Erythroblast (primary cell): ENCODE results near the gene NCBP1.
"Not testable (repeated sequence)": the region's sequence is repeated elsewhere in the genome, so short reads cannot be mapped to it uniquely, and the experiment has no call there.

Experiments used
- DNase-seq, 2 experiments: peaks; one replicate each; lab custom pipeline; 2025; lab: John Stamatoyannopoulos, UW
- GATA1 ChIP-seq: IDR thresholded peaks from 2 replicates; pipeline ENCODE4 v1.6.1; 2011; ENCODE audit warnings: low read depth, mild to moderate bottlenecking, control low read depth, low read length, moderate library complexity
- POLR2A ChIP-seq: IDR thresholded peaks from 2 replicates; pipeline ENCODE4 v1.6.1; 2011; ENCODE audit warnings: mild to moderate bottlenecking, low read length

The NCBP1 gene

DNA sequence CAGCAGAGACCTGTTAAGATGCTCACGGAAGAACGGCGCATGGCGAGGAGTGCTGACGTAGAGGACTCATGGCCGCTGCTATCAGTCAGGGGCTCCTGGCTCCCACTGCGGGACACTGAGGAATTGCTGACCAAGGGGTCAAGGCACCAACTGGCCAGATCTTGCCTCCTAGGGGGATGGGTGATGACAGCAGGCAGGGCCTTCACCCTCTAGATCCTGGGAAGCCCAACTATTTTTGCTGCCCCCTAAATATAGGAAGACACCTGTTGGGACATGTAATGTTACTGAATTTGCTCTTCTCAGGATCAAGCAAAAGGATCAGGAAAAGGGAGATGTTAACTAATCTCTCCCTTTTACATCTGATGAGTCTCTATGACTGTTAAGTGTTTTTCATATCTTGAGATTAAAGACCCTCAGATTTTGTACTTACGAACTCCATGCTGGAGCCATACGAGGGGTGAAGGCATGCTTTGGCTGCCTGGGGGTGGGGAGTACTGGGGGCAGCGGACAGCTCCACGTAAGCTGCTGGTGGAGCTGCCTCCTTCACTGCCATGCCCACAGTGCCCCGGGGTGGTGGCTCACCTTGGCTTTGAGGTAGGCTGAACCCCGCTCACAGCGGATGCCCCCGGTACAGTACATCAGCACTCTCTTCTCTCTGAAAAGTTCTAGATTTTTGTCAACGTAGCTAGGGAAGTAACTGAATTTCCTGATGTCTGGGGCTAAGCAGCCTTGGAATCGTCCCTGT lies 28.5 kb upstream of the NCBP1 start:
- no peak for DNase-seq
- TF ChIP-seq GATA1: no peak
- no peak for TF ChIP-seq POLR2A

DNA sequence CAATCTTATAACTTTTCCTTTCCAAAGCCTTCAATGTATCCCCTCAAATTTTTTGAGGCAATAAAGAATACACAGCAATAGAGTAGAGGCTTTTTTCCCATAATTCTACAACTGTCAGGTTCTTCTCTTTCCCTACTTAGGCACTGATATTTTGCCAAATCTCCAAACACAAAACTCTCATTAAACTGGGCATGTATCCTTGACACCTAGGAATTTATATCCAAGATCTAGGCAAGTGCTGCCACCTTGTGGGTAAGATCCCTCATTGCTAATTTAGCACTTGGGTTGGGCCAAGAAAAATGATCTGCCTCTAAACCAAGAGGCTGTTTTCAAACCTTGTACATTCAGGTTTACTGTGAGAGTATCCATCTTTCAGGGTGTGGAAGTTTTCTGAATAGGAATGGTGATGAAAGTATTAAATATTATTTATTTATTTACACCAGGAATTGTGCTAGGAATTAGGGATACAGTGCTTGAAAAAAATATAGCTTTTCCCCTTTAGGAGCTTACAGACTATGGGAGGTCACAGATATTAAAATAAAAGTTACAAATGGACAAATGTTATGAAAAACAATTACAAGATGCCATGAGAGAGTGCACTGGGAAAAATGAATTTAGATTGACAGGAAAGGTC lies 18.1 kb upstream of the NCBP1 start:
- peak; percentile 70 to 86 for DNase-seq

DNA sequence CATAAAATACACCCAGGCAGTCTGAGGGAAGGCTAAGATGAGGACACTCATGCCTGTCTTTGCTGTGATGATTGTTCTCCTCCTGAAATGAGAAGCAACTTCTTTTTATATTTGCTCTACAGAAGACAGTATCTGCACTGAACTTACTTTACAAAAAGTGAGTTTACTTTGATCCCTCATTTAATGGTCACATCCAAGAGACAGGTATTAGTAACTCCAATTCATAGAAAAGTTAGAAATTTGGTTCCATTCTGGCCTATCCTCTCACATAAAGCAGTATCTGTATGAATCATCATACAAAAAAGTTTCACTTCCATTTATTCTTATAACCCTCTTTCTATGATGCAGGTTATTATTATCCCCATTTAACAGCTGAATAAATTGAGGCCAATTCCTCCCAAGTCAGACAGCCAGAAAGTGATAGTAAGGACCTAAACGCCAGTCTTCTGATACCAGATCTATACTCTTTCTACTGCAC lies 15.6 kb upstream of the NCBP1 start:
- TF ChIP-seq POLR2A (no peak), GATA1 (no peak)
- DNase-seq: no peak

More for the DNA sequence above, 18.1 kb upstream of the NCBP1 start:
- TF ChIP-seq POLR2A (no peak), GATA1 (no peak)

DNA sequence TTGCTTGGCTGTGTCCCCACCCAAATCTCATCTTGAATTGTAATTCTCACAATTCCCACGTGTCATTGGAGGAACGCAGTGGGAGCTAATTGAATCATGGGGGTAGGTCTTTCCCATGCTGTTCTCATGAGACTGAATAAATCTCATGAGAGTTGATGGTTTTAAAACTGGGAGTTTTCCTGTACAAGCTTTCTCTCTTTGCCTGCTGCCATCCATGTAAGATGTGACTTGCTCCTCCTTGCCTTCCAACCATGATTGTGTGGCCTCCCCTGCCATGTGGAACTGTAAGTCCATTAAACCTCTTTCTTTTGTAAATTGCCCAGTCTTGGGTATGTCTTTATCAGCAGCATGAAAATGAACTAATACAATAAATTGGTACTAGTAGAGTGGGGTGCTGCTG lies 13.6 kb upstream of the NCBP1 start:
- DNase-seq: not testable (repeated sequence)

DNA sequence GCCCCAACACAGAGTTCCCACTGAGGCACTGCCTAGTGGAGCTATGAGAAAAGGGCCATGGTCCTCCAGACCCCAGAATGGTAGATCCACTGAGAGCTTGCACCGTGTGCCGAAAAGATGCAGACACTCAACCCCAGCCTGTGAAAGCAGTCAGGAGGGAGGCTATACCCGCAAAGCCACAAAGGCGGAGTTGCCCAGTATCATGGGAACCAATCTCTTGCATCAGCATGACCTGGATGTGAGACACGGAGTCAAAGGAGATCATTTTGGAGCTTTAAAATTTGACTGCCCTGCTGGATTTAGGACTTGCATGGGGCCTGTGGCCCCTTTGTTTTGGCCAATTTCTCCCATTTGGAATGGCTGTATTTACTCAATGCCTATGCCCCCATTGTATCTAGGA lies 11.1 kb upstream of the NCBP1 start:
- peak in 1 of 2 experiments; percentile 35 for DNase-seq

DNA sequence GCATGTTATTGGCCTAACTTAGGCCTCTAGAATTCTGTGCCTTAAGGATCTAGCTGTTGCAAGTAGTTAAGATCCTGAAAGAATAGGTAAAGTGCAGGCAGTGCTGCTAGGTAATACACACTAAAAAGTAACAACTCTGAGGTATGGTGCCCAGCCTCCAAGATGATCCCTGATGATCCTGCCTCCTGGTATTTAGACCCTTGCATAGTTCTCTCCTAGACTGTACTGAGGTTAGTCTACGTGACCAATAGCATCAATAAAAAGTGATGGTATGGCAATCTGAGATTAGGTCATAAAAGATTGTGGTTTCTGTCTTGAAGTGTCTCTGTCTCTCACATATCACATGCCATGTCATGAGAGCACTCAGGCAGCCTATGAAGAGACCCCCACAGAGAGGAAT lies 9.7 kb upstream of the NCBP1 start:
- no peak for DNase-seq
- TF ChIP-seq POLR2A: no peak
- TF ChIP-seq GATA1: no peak

DNA sequence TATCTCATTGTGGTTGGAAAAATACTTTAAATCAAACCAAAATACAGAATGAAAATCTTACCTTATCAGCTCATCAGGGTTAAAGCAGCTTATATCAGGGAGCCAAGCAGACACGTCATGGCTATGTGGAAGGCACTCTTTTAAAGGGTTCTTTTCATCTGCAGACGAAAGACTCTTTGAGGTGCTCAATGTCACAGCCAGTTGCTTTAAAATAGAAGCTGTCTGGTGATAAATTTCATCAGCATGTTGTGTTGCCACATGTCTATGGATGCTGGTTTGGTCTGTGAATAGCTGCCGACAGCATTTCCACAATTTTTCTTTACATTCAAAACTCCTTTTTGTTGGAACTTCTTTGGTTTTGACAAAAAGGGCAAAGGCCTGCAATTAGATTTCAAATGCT lies 8.0 kb upstream of the NCBP1 start:
- TF ChIP-seq POLR2A (no peak), GATA1 (no peak)
- DNase-seq: no peak

DNA sequence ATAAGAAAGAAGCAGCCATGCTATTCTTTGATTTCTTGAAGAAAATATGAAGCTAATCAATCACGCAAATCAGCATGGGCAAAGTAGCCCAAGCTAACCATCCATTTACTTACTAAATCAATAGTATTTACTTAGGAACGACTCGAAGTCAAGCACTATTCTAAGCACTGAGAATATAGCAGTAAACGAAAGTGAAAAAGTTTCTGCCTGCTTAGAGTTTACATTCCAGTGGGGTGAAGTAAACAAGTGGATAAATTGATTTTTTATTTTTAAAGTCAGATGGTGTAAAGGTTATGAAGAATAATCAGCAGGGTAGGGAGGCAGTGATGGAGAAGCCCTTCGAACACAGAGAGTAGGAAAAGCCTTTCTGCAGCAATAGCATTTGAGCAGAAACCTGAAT lies 6.0 kb upstream of the NCBP1 start:
- no peak for DNase-seq
- TF ChIP-seq GATA1 (no peak), POLR2A (no peak)

DNA sequence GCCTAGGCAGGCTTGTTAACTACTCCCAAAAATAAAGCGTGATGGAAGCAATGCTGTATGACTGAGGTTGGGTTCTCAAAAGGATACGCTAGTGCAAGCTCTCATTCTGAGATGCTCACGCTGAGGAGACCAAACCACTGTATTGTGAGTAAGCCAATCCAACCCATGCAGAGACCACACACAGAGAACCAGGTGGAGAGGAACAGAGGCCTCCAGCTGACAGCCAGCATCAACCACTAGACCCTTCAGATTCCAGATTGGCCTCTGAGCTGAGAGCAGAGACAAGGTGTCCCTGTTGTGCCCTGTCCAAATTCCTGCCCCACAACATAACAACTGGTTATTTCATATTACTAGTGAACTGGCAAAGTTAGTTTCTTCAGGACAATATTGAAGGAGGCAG lies 5.0 kb upstream of the NCBP1 start:
- TF ChIP-seq GATA1 (no peak), POLR2A (no peak)
- no peak for DNase-seq

DNA sequence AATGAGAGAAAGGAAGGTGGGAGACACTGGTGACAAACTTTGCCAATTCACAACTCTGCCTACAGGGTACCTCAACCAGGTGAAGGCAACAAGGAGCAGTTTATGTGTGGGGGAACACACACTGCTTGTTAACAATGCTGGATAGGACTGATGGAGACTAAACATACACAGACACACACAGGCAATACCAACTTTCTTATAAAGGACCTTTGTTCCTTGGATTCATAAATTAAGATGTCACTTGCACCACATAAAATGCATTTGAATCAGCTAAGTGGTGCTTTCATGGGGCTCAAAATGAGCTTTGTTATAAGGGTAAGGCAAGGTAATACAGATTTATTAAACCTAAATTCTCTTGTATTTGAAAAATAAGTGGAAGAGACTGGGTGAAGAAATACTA lies 4.5 kb upstream of the NCBP1 start:
- TF ChIP-seq POLR2A (no peak), GATA1 (no peak)
- DNase-seq: no peak

DNA sequence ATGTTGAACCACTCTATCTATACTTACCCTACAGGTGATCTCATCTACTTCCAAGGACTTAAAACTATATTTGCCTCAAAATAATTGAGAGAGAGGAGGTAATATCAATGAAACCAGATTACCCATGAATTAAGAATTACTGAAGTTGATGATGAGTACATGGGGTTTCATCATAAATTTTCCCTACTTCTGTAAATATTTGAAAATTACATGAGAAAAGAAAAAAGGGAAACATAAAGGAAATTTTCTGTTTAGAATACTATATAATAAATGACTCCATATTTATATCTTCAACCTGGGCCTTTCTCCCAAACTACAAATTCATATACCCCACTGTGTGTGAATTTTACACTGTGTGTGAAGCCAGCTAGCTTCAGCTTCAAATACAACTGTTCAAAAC lies 3.0 kb upstream of the NCBP1 start:
- no peak for DNase-seq
- TF ChIP-seq GATA1 (no peak), POLR2A (no peak)

DNA sequence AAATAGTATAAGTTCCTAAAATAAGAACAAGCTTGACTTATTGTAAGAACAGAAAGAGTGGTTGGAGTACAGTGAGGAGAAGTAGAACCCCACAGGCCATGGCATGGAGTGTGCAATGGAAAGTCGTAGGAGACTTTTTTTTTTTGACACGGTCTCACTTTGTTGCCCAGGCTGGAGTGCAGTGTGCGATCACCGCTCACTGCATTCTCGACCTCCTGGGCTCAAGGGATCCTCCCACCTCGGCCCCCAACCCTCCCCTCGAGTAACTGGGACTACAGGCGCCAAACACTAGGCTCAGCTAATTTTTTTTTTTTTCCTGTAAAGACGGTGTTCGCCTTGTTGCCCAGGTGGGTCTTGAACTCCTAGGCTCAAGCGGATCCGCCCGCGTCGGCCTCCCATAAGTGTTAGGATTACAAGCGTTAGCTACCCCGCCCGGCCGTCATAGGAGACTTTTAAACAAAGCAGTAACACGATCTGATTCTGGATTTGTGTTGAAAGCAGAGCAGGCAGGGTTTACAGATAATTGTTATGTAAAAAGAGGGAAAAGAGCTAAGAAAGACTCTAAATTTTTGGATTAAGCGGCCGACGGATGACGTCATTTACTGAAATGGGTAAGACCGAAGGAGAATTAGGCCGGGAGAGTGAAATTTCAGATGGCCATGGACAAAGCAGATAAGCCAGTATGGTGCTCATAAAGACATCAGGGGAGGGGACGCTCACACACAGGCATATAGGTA lies 1.2 kb upstream of the NCBP1 start:
- DNase-seq: peak; percentile 93 to 95
- TF ChIP-seq GATA1: no peak
- TF ChIP-seq POLR2A: no peak

DNA sequence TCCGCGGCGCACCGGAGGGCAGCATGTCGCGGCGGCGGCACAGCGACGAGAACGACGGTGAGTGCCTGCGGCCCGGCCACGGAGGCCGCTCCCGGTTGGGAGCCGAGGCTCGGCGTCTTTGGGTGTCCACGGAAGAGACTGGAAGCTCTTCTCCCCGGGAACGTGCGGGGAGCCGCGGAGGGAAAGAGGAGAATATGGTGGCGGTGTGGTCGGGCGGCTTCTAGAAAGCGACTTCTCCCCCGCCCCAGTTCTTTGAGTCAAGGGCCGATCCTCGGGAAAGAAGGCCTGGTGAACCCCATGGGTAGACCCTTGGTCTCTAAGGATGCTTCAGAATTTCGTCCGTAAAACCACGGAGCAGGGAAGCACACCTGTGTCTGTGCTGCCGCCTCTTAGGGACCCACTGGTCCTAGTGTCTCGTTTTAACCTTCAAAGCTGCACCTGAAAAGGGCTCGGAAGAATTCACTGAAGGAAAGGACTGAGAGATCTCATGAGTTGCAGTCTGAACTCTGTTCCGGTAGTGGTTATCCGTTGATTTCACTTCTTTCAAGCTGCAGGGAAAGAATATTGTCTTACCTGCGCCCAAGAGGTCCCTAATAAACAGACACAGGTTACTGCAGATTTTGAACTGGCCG lies 354 bp downstream of the NCBP1 start:
- TF ChIP-seq GATA1: no peak
- peak; percentile 51 to 66 for DNase-seq

DNA sequence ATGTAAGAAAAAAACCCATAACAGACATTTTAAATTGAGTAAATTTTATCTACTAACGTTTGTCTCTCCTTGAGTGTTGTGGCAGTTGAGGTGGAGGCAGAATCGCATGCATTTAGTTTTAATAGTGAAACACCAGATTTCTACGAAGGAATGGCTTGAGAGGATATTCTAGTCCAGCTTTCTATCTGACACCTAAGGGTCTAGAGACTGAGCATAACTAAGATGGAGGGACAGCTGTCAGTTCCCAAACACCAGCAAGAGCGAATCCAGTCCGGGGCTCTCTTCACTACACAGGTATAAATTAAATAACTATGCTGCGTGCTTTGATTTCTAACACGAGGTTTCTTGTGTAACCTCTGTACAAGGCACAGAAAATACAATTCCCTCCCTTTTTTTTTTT lies 1.4 kb downstream of the NCBP1 start:
- DNase-seq: no peak
- TF ChIP-seq GATA1 (no peak), POLR2A (no peak)
